SK-N-SH treated with all-trans-retinoic acid at 6 μM for 48 hours (cell line): Measurements from ENCODE around the gene FXR2.

Source experiments
- BACH2 ChIP-seq: fragments of 250-450 bp; sonication (Bioruptor Pico); IDR thresholded peaks from 2 replicates; pipeline ENCODE4 v1.9.0; 2021; ENCODE audit warnings: mild to moderate bottlenecking, borderline replicate concordance
- ESRRG ChIP-seq: fragments of 250-450 bp; sonication (Bioruptor Pico); IDR thresholded peaks from 2 replicates; pipeline ENCODE4 v1.6.1; 2021; ENCODE audit warnings: mild to moderate bottlenecking
- ZC3H10 ChIP-seq: fragments of 250-450 bp; sonication (Bioruptor Pico); IDR thresholded peaks from 2 replicates; pipeline ENCODE4 v1.5.1; 2021; ENCODE audit warnings: mild to moderate bottlenecking, moderate library complexity

DNA sequence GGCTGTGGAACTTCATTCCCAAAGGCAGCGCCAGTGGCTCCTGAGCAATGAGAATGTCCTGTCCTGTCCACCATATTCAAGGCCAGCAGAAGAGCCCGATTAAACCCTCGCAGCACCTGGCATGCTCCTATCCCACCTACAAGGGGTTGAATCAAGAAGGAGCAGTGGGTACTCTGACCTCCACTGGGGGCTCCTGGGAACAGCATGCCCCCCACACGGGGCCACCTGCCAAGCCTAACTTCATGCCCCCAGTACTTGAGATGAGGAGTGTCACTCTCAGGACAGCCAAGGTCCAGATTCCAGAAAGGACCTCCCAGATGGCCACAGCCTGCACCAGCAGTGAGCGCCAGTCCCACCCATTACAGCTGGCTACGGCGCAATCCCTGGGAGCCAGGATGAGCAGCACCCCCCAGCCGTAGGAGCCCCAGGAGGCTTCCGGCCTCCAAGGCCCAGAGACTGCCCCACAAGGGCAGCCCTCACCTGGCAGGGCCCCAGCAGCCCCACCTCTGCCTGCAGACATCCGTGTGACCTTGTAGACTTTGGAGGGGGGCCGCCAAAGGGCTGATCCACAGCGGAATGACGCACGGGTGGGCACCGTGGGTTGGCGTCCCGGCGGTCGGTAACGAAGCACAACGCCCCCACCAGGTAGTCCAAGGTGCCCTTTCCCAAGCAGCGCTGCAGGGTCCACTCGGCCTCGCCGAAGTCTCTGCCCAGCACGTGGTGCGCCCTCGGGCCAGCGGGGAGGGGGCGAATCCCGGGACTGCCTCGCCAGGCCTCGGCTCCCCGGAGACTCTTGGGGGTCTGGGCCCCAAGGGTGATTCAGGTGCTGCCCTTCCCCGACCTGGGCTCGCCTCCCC lies 32.1 kb downstream of the FXR2 start:
- no peak for TF ChIP-seq ZC3H10 (CRISPR knock-in tag)
- no peak for TF ChIP-seq ESRRG
- TF ChIP-seq BACH2 (CRISPR knock-in tag): no peak
